HepG2 (cell line): Measurements from ENCODE around the gene ARL10. TPM values are rescaled to one million over a fixed set of nuclear protein-coding genes. Genes with fewer than 3 reads are reported as not detected.

Experiments used
- ATF1 ChIP-seq: IDR thresholded peaks from 2 replicates; pipeline ENCODE4 v1.6.1; 2016; ENCODE audit warnings: mild to moderate bottlenecking, control low read depth
- ATF7 ChIP-seq, 2 experiments: fragments of 450-650 bp in 1 of 2; sonication (generic) in 1 of 2; formaldehyde crosslinking in 1 of 2; IDR thresholded peaks; 2 replicates each; pipeline versions ENCODE4 v1.4.0 to v1.6.1; 2016 to 2020; ENCODE audit warnings: antibody characterized with exemption in 1 of 2, mild to moderate bottlenecking in 1 of 2, missing genetic modification reagents in 1 of 2
- ELF1 ChIP-seq: sonication (generic); formaldehyde crosslinking; IDR thresholded peaks from 2 replicates; pipeline ENCODE4 v1.4.0; 2020; ENCODE audit warnings: missing genetic modification reagents
- GFI1 ChIP-seq: sonication (generic); formaldehyde crosslinking; IDR thresholded peaks from 2 replicates; pipeline ENCODE4 v1.5.0; 2020; ENCODE audit warnings: missing genetic modification reagents, mild to moderate bottlenecking, borderline replicate concordance
- MLLT10 ChIP-seq: sonication (generic); formaldehyde crosslinking; IDR thresholded peaks from 2 replicates; pipeline ENCODE4 v1.4.0; 2020; ENCODE audit warnings: missing genetic modification reagents
- NCOA1 ChIP-seq: sonication (generic); formaldehyde crosslinking; IDR thresholded peaks from 2 replicates; pipeline ENCODE4 v1.9.0; 2021; ENCODE audit warnings: missing genetic modification reagents
- NCOA5 ChIP-seq: sonication (generic); formaldehyde crosslinking; IDR thresholded peaks from 2 replicates; pipeline ENCODE4 v1.4.0; 2020; ENCODE audit warnings: missing genetic modification reagents
- SMAD3 ChIP-seq: sonication (generic); formaldehyde crosslinking; IDR thresholded peaks from 2 replicates; pipeline ENCODE4 v1.4.0; 2020; ENCODE audit warnings: missing genetic modification reagents
- XRCC5 ChIP-seq: fragments of 200-400 bp; formaldehyde crosslinking; optimal IDR thresholded peaks from 2 replicates; pipeline ENCODE3; 2017; ENCODE audit warnings: mild to moderate bottlenecking, low read length
- ZNF263 ChIP-seq: sonication (generic); formaldehyde crosslinking; IDR thresholded peaks from 2 replicates; pipeline ENCODE4 v1.4.0; 2020; ENCODE audit warnings: missing genetic modification reagents
- ZNF274 ChIP-seq: sonication (generic); formaldehyde crosslinking; IDR thresholded peaks from 2 replicates; pipeline ENCODE4 v1.5.1; 2020; ENCODE audit warnings: mild to moderate bottlenecking, missing genetic modification reagents
- ZNF501 ChIP-seq: sonication (generic); formaldehyde crosslinking; IDR thresholded peaks from 2 replicates; pipeline ENCODE4 v1.5.1; 2020; ENCODE audit warnings: mild to moderate bottlenecking, moderate library complexity, missing genetic modification reagents
- ZZZ3 ChIP-seq: sonication (generic); formaldehyde crosslinking; IDR thresholded peaks from 2 replicates; pipeline ENCODE4 v1.4.0; 2020; ENCODE audit warnings: missing genetic modification reagents, mild to moderate bottlenecking, borderline replicate concordance
- polyA plus RNA-seq, 8 experiments: library from polyadenylated mRNA; depleted of rRNA in 3 of 8; stranded (reverse) in 7 of 8; unstranded in 1 of 8; fragments of >200 nt; fragmentation: Illumina TruSeq in 4 of 8; extraction: Trizol in 4 of 8; gene quantifications; 2 replicates each; pipeline versions ENCODE4 v1.2.1 to v1.2.3, GENCODE V29; 2011 to 2016; ENCODE audit warnings: low read depth in 4 of 8, missing spikeins in 1 of 8, mixed read lengths in 1 of 8; ENCODE audit not compliant: insufficient read depth in 1 of 8
- total RNA-seq, 5 experiments: library from RNA; depleted of rRNA; stranded (reverse); fragments of >200 nt; fragmentation: Illumina TruSeq; extraction: Trizol; gene quantifications; 2 replicates each; pipeline ENCODE4 v1.2.3, GENCODE V29; 2016; ENCODE audit warnings: low read depth in 1 of 5
- TF ChIP-seq, protein P1 (sequence below): IDR thresholded peaks from 2 replicates; pipeline ENCODE4 v1.6.1; 2016; ENCODE audit warnings: low read depth
- TF ChIP-seq, protein P2 (sequence below): sonication (generic); formaldehyde crosslinking; IDR thresholded peaks from 2 replicates; pipeline ENCODE4 v1.4.0; 2020; ENCODE audit warnings: mild to moderate bottlenecking, missing genetic modification reagents
- TF ChIP-seq, protein P3 (sequence below): sonication (generic); formaldehyde crosslinking; IDR thresholded peaks from 2 replicates; pipeline ENCODE4 v1.8.1; 2023; ENCODE audit warnings: missing genetic modification reagents, inconsistent platforms, borderline replicate concordance
- TF ChIP-seq, protein P4 (sequence below): IDR thresholded peaks from 2 replicates; pipeline ENCODE4 v1.6.1; 2018; ENCODE audit warnings: missing genetic modification reagents
- TF ChIP-seq, protein P5 (sequence below): sonication (generic); formaldehyde crosslinking; IDR thresholded peaks from 2 replicates; pipeline ENCODE4 v1.4.0; 2020; ENCODE audit warnings: missing genetic modification reagents
- TF ChIP-seq, protein P6 (sequence below): sonication (generic); formaldehyde crosslinking; IDR thresholded peaks from 2 replicates; pipeline ENCODE4 v1.8.0; 2022; ENCODE audit warnings: mild to moderate bottlenecking, missing genetic modification reagents, borderline replicate concordance

ARL10 gene
- total and polyA plus RNA-seq, 2 of the 13 experiments (the other 11 are each of a cell fraction or from before 2014, with no cell fraction given) = 0.18 to 0.50 TPM

DNA sequence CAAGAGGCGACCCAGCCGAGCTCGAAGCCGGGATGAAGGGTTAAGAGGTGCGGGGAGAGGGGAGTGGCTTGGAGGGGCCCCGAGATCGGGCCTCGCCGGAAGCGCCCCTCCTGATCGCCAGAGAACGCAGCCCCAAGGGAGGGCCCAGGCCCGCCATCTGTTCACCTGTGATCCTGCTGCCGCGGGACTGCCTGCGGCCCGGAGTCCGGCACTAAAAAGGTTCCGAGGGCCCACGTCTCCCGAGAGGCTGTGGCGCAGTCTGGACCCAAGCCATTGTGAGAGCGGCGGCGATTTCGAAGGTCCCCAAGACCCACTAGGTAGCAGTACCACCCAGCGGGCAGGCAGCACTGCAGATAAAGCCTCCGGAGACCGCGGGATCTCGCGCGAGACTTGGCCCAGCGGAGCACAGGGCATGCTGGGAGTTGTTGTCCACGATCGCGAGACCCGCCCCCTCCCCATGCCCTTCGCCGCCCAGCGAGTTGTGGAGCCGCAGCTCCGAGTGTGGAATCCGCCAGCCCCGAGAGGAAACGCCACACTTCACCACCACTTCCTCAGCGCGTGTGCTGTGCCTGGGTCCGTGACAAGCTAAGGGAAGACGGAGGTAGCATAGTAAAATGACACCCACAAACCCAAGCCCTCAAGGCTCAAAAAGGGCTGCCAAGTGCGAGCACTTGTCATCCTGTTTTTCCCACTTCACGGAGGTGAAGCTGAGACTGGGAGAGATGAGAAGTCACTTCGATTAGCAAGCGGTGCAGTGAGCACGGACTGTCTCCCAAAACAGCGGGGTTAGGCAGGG, 3.7 kb upstream of the ARL10 start, which contains the start of gene KIAA1191 (continued):
- TF ChIP-seq, protein P1, sequence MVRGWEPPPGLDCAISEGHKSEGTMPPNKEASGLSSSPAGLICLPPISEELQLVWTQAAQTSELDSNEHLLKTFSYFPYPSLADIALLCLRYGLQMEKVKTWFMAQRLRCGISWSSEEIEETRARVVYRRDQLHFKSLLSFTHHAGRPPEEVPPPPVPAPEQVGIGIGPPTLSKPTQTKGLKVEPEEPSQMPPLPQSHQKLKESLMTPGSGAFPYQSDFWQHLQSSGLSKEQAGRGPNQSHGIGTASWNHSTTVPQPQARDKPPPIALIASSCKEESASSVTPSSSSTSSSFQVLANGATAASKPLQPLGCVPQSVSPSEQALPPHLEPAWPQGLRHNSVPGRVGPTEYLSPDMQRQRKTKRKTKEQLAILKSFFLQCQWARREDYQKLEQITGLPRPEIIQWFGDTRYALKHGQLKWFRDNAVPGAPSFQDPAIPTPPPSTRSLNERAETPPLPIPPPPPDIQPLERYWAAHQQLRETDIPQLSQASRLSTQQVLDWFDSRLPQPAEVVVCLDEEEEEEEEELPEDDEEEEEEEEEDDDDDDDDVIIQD = peak; percentile 68
- TF ChIP-seq, protein P2, sequence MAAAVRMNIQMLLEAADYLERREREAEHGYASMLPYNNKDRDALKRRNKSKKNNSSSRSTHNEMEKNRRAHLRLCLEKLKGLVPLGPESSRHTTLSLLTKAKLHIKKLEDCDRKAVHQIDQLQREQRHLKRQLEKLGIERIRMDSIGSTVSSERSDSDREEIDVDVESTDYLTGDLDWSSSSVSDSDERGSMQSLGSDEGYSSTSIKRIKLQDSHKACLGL (CRISPR knock-in tag) = peak; percentile 22; the same call in 1 of the 2 replicates
- TF ChIP-seq, protein P3, sequence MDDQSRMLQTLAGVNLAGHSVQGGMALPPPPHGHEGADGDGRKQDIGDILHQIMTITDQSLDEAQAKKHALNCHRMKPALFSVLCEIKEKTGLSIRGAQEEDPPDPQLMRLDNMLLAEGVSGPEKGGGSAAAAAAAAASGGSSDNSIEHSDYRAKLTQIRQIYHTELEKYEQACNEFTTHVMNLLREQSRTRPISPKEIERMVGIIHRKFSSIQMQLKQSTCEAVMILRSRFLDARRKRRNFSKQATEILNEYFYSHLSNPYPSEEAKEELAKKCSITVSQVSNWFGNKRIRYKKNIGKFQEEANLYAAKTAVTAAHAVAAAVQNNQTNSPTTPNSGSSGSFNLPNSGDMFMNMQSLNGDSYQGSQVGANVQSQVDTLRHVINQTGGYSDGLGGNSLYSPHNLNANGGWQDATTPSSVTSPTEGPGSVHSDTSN (CRISPR knock-in tag) = no peak
- TF ChIP-seq, protein P4, sequence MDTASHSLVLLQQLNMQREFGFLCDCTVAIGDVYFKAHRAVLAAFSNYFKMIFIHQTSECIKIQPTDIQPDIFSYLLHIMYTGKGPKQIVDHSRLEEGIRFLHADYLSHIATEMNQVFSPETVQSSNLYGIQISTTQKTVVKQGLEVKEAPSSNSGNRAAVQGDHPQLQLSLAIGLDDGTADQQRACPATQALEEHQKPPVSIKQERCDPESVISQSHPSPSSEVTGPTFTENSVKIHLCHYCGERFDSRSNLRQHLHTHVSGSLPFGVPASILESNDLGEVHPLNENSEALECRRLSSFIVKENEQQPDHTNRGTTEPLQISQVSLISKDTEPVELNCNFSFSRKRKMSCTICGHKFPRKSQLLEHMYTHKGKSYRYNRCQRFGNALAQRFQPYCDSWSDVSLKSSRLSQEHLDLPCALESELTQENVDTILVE (CRISPR knock-in tag) = peak; percentile 84
- TF ChIP-seq ZNF263 (CRISPR knock-in tag) (no peak), GFI1 (CRISPR knock-in tag) (no peak), ATF7 (IDR thresholded peaks at IDR 0.05) (no peak), ATF7 (CRISPR knock-in tag; IDR thresholded peaks at IDR 0.05) (no peak), ZNF501 (peak; percentile 98), ATF1 (CRISPR knock-in tag) (no peak), ELF1 (CRISPR knock-in tag) (peak; percentile 70), ZNF274 (CRISPR knock-in tag) (peak; percentile 70; the same call in 1 of the 2 replicates), NCOA5 (CRISPR knock-in tag) (no peak), ZZZ3 (CRISPR knock-in tag) (peak; percentile 76; the same call in 1 of the 2 replicates), MLLT10 (CRISPR knock-in tag) (no peak), NCOA1 (CRISPR knock-in tag) (no peak; the same call in 1 of the 2 replicates), SMAD3 (CRISPR knock-in tag) (peak; percentile 95), XRCC5 (peak; percentile 31)
- TF ChIP-seq, protein P5, sequence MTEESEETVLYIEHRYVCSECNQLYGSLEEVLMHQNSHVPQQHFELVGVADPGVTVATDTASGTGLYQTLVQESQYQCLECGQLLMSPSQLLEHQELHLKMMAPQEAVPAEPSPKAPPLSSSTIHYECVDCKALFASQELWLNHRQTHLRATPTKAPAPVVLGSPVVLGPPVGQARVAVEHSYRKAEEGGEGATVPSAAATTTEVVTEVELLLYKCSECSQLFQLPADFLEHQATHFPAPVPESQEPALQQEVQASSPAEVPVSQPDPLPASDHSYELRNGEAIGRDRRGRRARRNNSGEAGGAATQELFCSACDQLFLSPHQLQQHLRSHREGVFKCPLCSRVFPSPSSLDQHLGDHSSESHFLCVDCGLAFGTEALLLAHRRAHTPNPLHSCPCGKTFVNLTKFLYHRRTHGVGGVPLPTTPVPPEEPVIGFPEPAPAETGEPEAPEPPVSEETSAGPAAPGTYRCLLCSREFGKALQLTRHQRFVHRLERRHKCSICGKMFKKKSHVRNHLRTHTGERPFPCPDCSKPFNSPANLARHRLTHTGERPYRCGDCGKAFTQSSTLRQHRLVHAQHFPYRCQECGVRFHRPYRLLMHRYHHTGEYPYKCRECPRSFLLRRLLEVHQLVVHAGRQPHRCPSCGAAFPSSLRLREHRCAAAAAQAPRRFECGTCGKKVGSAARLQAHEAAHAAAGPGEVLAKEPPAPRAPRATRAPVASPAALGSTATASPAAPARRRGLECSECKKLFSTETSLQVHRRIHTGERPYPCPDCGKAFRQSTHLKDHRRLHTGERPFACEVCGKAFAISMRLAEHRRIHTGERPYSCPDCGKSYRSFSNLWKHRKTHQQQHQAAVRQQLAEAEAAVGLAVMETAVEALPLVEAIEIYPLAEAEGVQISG (CRISPR knock-in tag) = peak; percentile 90
- TF ChIP-seq, protein P6, sequence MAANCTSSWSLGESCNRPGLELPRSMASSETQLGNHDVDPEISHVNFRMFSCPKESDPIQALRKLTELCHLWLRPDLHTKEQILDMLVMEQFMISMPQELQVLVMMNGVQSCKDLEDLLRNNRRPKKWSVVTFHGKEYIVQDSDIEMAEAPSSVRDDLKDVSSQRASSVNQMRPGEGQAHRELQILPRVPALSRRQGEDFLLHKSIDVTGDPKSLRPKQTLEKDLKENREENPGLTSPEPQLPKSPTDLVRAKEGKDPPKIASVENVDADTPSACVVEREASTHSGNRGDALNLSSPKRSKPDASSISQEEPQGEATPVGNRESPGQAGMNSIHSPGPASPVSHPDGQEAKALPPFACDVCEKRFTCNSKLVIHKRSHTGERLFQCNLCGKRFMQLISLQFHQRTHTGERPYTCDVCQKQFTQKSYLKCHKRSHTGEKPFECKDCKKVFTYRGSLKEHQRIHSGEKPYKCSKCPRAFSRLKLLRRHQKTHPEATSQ (CRISPR knock-in tag) = peak; percentile 65
